Glomerular endothelial cell (primary cell): ENCODE measurements around the gene AEBP1. TPM values are rescaled to one million over a fixed set of nuclear protein-coding genes. Genes with fewer than 3 reads are reported as not detected.

ENCODE experiments used
- DNase-seq: peaks from one replicate; pipeline ENCODE4 v3.0.0-alpha.2; 2011; ENCODE audit warnings: low read depth, low spot score; ENCODE audit errors: extremely low read depth
- total RNA-seq: library from RNA; depleted of rRNA; stranded (reverse); fragments of >200 nt; gene quantifications from 2 replicates; pipeline ENCODE4 v1.2.3, GENCODE V29; 2015

Gene AEBP1
- total RNA-seq, 1 donor from 2014 or later = 40.8 TPM

- DNase-seq = no peak
Observed at GRCh38 chr7:44138698-44139097, 34.6 kb downstream of the AEBP1 start.

- DNase-seq = no peak
Observed at GRCh38 chr7:44139311-44140010, 35.3 kb downstream of the AEBP1 start.

GRCh38 chr7:44140341-44140740 is 36.2 kb downstream of the AEBP1 start:
- DNase-seq = no peak

- DNase-seq = no peak
Observed at GRCh38 chr7:44141221-44141850, 37.2 kb downstream of the AEBP1 start, which contains the start of gene MYL7. Gene MYL7 (minus strand): TSS chr7:44141332. CDS start chr7:44141305, 27 bp downstream.

GRCh38 chr7:44142028-44142427 is 37.9 kb downstream of the AEBP1 start:
- DNase-seq = no peak

- no peak for DNase-seq
Observed at GRCh38 chr7:44143646-44144250, 39.6 kb downstream of the AEBP1 start.

- no peak for DNase-seq
Observed at GRCh38 chr7:44144426-44144967, 40.4 kb downstream of the AEBP1 start.

- DNase-seq = no peak
Observed at GRCh38 chr7:44144968-44145478, 40.9 kb downstream of the AEBP1 start.

GRCh38 chr7:44145479-44145968 is 41.4 kb downstream of the AEBP1 start:
- DNase-seq = no peak

GRCh38 chr7:44145969-44146911 is 42.1 kb downstream of the AEBP1 start:
- no peak for DNase-seq

GRCh38 chr7:44147026-44147991 is 43.2 kb downstream of the AEBP1 start:
- DNase-seq = no peak

- no peak for DNase-seq
Observed at GRCh38 chr7:44148166-44148565, 44.0 kb downstream of the AEBP1 start.

- no peak for DNase-seq
Observed at GRCh38 chr7:44148961-44149536, 44.9 kb downstream of the AEBP1 start.

- no peak for DNase-seq
Observed at GRCh38 chr7:44149571-44150465, 45.7 kb downstream of the AEBP1 start.

GRCh38 chr7:44150466-44150832 is 46.3 kb downstream of the AEBP1 start:
- DNase-seq = no peak

GRCh38 chr7:44150966-44151941 is 47.1 kb downstream of the AEBP1 start:
- no peak for DNase-seq

- no peak for DNase-seq
Observed at GRCh38 chr7:44151956-44152355, 47.8 kb downstream of the AEBP1 start.
